HEK293 (cell line): ENCODE data around the gene PDHX.

Experiments used
- CTCF ChIA-PET: fragments of 350-600 bp; formaldehyde crosslinking; extraction: SDS; loops from one replicate; lab custom pipeline; 2021; ENCODE audit warnings: antibody characterized with exemption; lab: Yijun Ruan, JAX
- POLR2A ChIA-PET: fragments of 300-600 bp; formaldehyde crosslinking; extraction: SDS; loops from one replicate; lab custom pipeline; 2020; ENCODE audit warnings: antibody characterized with exemption, inconsistent platforms; lab: Yijun Ruan, JAX
- H3K27ac ChIP-seq: fragments of 200-500 bp; sonication (Bioruptor generic); 2 replicates; pipeline ENCODE4 v1.5.1; 2014; ENCODE audit warnings: low read depth, low read length, control low read depth, inconsistent platforms; ENCODE audit errors: extremely low read depth
- H3K36me3 ChIP-seq, 2 experiments: fragments of 200-500 bp in 1 of 2; sonication (Bioruptor generic) in 1 of 2; 1 replicate in 1 of 2; 2 replicates in 1 of 2; pipeline ENCODE4 v1.5.1; 2014 to 2017; ENCODE audit warnings: inconsistent platforms in 2 of 2, low read length in 2 of 2; ENCODE audit not compliant: control insufficient read depth in 2 of 2, insufficient read depth in 1 of 2
- H3K4me1 ChIP-seq: fragments of 200-500 bp; sonication (Bioruptor generic); 2 replicates; pipeline ENCODE4 v1.5.1; 2014; ENCODE audit warnings: mild to moderate bottlenecking, low read length, inconsistent platforms; ENCODE audit not compliant: control insufficient read depth, insufficient read depth
- H3K4me3 ChIP-seq: 2 replicates; pipeline ENCODE4 v1.5.1; 2011; ENCODE audit warnings: low read depth, mild to moderate bottlenecking, control low read depth, low read length, moderate library complexity
- H3K9me3 ChIP-seq: fragments of 200-500 bp; sonication (Bioruptor generic); 2 replicates; pipeline ENCODE4 v1.5.1; 2014; ENCODE audit warnings: low read depth, low read length, inconsistent platforms; ENCODE audit not compliant: control insufficient read depth, insufficient read depth
- GFI1B ChIP-seq: fragments of 450-650 bp; formaldehyde crosslinking; IDR thresholded peaks from 2 replicates; pipeline ENCODE4 v1.5.1; 2016; ENCODE audit warnings: missing biosample characterization, missing genetic modification characterization
- OSR2 ChIP-seq: fragments of 450-650 bp; formaldehyde crosslinking; IDR thresholded peaks from 2 replicates; pipeline ENCODE4 v1.5.1; 2016; ENCODE audit warnings: missing biosample characterization, missing genetic modification characterization
- OVOL3 ChIP-seq: fragments of 450-650 bp; formaldehyde crosslinking; IDR thresholded peaks from 2 replicates; pipeline ENCODE4 v1.5.1; 2016; ENCODE audit warnings: missing biosample characterization, missing genetic modification characterization
- SP2 ChIP-seq: fragments of 450-650 bp; formaldehyde crosslinking; IDR thresholded peaks from 2 replicates; pipeline ENCODE4 v1.5.1; 2016; ENCODE audit warnings: missing biosample characterization, missing genetic modification characterization
- SP3 ChIP-seq: fragments of 450-650 bp; formaldehyde crosslinking; IDR thresholded peaks from 2 replicates; pipeline ENCODE4 v1.5.1; 2016; ENCODE audit warnings: missing biosample characterization, missing genetic modification characterization
- YY1 ChIP-seq: fragments of 450-650 bp; formaldehyde crosslinking; IDR thresholded peaks from 2 replicates; pipeline ENCODE4 v1.5.1; 2018; ENCODE audit warnings: missing biosample characterization, missing genetic modification characterization
- ZBTB17 ChIP-seq: fragments of 450-650 bp; formaldehyde crosslinking; IDR thresholded peaks from 2 replicates; pipeline ENCODE4 v1.5.1; 2016; ENCODE audit warnings: missing biosample characterization, missing genetic modification characterization
- ZBTB20 ChIP-seq: fragments of 450-650 bp; formaldehyde crosslinking; IDR thresholded peaks from 2 replicates; pipeline ENCODE4 v1.5.1; 2016; ENCODE audit warnings: missing biosample characterization, missing genetic modification characterization
- ZFP37 ChIP-seq: fragments of 450-650 bp; formaldehyde crosslinking; IDR thresholded peaks from 2 replicates; pipeline ENCODE4 v1.5.1; 2016; ENCODE audit warnings: missing biosample characterization, missing genetic modification characterization
- ZIC2 ChIP-seq: fragments of 450-650 bp; formaldehyde crosslinking; IDR thresholded peaks from 2 replicates; pipeline ENCODE4 v1.5.1; 2016; ENCODE audit warnings: missing biosample characterization, missing genetic modification characterization
- ZNF146 ChIP-seq: fragments of 450-650 bp; formaldehyde crosslinking; IDR thresholded peaks from 2 replicates; pipeline ENCODE4 v1.5.1; 2016; ENCODE audit warnings: missing biosample characterization, missing genetic modification characterization
- ZNF184 ChIP-seq: fragments of 450-650 bp; IDR thresholded peaks from 2 replicates; pipeline ENCODE4 v1.5.1; 2018; ENCODE audit warnings: missing biosample characterization, mild to moderate bottlenecking, missing genetic modification characterization
- ZNF19 ChIP-seq: fragments of 450-650 bp; formaldehyde crosslinking; IDR thresholded peaks from 2 replicates; pipeline ENCODE4; 2016; ENCODE audit warnings: missing biosample characterization, missing genetic modification characterization, low read depth
- ZNF324 ChIP-seq: fragments of 450-650 bp; formaldehyde crosslinking; IDR thresholded peaks from 2 replicates; pipeline ENCODE4 v1.5.1; 2016; ENCODE audit warnings: missing biosample characterization, missing genetic modification characterization
- ZNF335 ChIP-seq: fragments of 450-650 bp; formaldehyde crosslinking; conservative IDR thresholded peaks from 2 replicates; pipeline ENCODE4 v1.5.1; 2016; ENCODE audit warnings: missing biosample characterization, missing genetic modification characterization
- ZNF433 ChIP-seq: fragments of 450-650 bp; formaldehyde crosslinking; IDR thresholded peaks from 2 replicates; pipeline ENCODE4 v1.5.1; 2016; ENCODE audit warnings: missing biosample characterization, missing genetic modification characterization, low read depth
- ZNF501 ChIP-seq: fragments of 450-650 bp; formaldehyde crosslinking; IDR thresholded peaks from 2 replicates; pipeline ENCODE4 v1.5.1; 2016; ENCODE audit warnings: missing biosample characterization, missing genetic modification characterization
- ZNF560 ChIP-seq: fragments of 450-650 bp; formaldehyde crosslinking; IDR thresholded peaks from 2 replicates; pipeline ENCODE4 v1.5.1; 2017; ENCODE audit warnings: missing biosample characterization, missing genetic modification characterization, borderline replicate concordance
- ZNF561 ChIP-seq: fragments of 450-650 bp; IDR thresholded peaks from 2 replicates; pipeline ENCODE4 v1.5.1; 2018; ENCODE audit warnings: missing biosample characterization, missing genetic modification characterization, borderline replicate concordance
- ZNF600 ChIP-seq: fragments of 450-650 bp; formaldehyde crosslinking; IDR thresholded peaks from 2 replicates; pipeline ENCODE4 v1.5.1; 2016; ENCODE audit warnings: missing biosample characterization, missing genetic modification characterization
- ZNF629 ChIP-seq: fragments of 450-650 bp; formaldehyde crosslinking; IDR thresholded peaks from 2 replicates; pipeline ENCODE4 v1.5.1; 2017; ENCODE audit warnings: missing biosample characterization, missing genetic modification characterization
- ZNF660 ChIP-seq: fragments of 450-650 bp; IDR thresholded peaks from 2 replicates; pipeline ENCODE4 v1.5.1; 2018; ENCODE audit warnings: missing biosample characterization, mild to moderate bottlenecking, missing genetic modification characterization
- ZNF670 ChIP-seq: fragments of 450-650 bp; formaldehyde crosslinking; IDR thresholded peaks from 2 replicates; pipeline ENCODE4 v1.5.1; 2016; ENCODE audit warnings: missing biosample characterization, missing genetic modification characterization, low read depth
- ZNF76 ChIP-seq: fragments of 450-650 bp; formaldehyde crosslinking; IDR thresholded peaks from 2 replicates; pipeline ENCODE4; 2016; ENCODE audit warnings: low read depth, missing biosample characterization, missing genetic modification characterization, borderline replicate concordance
- ZNF785 ChIP-seq: fragments of 450-650 bp; formaldehyde crosslinking; IDR thresholded peaks from 2 replicates; pipeline ENCODE4 v1.5.1; 2016; ENCODE audit warnings: missing biosample characterization, missing genetic modification characterization
- ZSCAN23 ChIP-seq: fragments of 450-650 bp; formaldehyde crosslinking; IDR thresholded peaks from 2 replicates; pipeline ENCODE4 v1.5.1; 2016; ENCODE audit warnings: missing biosample characterization, missing genetic modification characterization
- TF ChIP-seq, protein P1 (sequence below): fragments of 450-650 bp; IDR thresholded peaks from 2 replicates; pipeline ENCODE4 v1.5.1; 2018; ENCODE audit warnings: missing biosample characterization, mild to moderate bottlenecking, missing genetic modification characterization
- TF ChIP-seq, protein P2 (sequence below): fragments of 450-650 bp; formaldehyde crosslinking; IDR thresholded peaks from 2 replicates; pipeline ENCODE4 v1.5.1; 2016; ENCODE audit warnings: missing biosample characterization, missing genetic modification characterization

Gene PDHX

DNA sequence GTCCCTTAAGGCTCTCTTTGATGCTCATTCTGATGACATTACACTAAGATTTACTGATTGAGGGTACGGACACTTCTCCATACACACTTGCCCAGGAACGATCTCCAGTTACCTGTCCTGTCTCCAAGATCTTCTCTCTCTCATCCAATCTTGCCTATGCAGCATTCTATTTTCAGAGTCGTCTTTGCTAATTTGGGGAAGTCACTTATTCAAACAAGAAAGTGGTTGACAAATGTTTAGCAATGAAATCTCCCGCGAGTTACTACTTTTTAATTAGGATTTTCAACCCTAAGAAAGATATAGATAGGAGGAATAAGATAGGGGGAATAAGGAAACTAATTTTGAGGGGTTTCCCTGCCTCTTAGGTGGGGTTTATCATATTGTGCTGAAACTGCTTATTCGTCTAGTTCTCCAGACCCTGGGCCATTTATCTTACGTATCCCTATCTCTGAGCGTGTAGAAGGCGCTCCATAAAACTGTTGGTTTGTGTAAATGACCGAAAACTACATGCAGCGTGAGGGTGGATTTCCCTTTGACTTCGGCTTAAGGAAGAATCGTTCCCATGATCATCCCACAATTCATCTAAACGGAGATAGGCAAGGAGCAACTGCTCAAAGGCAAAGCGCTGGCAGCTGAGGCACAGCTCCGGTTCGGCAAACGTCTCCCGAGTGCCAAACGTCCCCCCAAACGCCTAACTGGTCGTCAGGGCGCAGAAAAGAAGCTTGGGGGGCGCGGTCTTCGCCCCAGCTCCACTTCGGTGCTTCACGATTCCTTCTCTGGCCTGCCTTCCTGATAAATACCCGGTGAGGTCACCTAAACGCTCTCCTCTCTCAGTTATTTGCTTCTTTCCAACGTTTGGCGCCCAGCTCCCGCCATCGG, 1.0 kb upstream of the PDHX start:
- H3K36me3 ChIP-seq: peaks cover 0 to 12% of the 10 kb centered on the region in 2 experiments; a peak in 1 of 3 replicates
- TF ChIP-seq ZBTB17 (peak; percentile 62), ZNF660 (no peak), SP3 (tag by site-specific recombination) (no peak), ZNF19 (tag by site-specific recombination) (no peak), ZNF561 (tag by site-specific recombination) (no peak), ZNF76 (peak; percentile 50; the same call in 1 of the 2 replicates)
- H3K4me3 ChIP-seq: peak overlapping the region; percentile 93
- no peaks in the 10 kb centered on the region for H3K4me1 ChIP-seq
- ChIA-PET POLR2A (interaction anchor here (0.6 to 1.2 kb wide), 4 partner anchors 10 to 167 kb away, joined by 3 to 5 read pairs (median 4); no protein-coding TSS in a partner anchor), CTCF (interaction anchor here (0.6 to 1.0 kb wide), 2 partner anchors 16 to 329 kb away, joined by 3 to 5 read pairs; no protein-coding TSS in a partner anchor)
- peak overlapping the region; percentile 86 for H3K27ac ChIP-seq
- no peaks in the 10 kb centered on the region for H3K9me3 ChIP-seq

DNA sequence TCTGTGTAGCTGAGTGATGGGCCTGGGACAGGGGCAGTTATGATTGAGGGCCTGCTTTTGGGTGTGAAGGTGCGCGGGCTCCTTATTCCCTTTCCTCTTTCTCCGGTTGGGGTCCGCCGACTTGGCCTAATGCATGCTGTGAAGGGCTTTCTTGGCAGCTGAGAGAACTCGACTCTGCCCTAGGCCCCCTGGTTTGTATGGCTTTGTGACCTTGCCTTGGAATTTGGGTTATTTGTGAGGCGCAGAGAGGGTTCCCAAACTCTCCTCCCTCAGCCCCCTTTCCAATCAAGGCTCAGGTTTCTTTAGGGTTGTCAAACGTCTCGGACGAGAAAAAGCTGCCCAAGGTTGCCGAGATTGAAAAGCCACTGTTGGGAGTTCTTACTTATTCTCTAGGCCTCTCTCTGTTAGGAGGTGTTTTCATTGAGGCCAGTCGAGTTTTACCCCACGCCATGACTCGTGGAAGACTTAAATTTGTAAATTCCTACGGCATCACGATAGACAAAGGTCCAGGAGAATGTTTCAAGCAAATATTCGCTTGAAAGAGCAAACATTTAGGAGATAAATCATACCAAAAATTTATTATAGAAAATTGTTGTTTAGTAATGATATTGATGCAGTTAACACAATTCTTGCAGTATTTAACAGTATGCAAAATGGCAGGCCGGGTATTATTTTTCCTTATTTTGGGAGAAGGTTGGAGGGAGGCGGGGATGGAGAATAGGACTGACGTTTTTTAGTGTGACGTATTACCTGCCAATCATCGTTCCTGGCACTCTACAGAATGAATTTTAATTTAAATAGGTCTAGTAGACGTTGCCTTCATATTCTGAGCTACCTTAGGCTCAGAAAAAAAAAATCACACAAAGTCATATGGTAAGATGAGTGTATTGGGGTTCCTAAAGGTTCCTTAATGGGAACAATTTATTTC, 689 bp downstream of the PDHX start:
- ChIA-PET CTCF (interaction anchor here (0.9 to 1.5 kb wide), 2 partner anchors 10 to 331 kb away, joined by 3 to 4 read pairs; no protein-coding TSS in a partner anchor), POLR2A (no interaction called here)
- H3K27ac ChIP-seq: peak overlapping the region; percentile 76

More for the DNA sequence above, 689 bp downstream of the PDHX start:
- H3K9me3 ChIP-seq: no peaks in the 10 kb centered on the region
- H3K4me3 ChIP-seq: peak overlapping the region; percentile 93
- peaks cover 0 to 12% of the 10 kb centered on the region in 2 experiments; a peak in 1 of 3 replicates for H3K36me3 ChIP-seq
- no peaks in the 10 kb centered on the region for H3K4me1 ChIP-seq
- TF ChIP-seq ZFP37 (tag by site-specific recombination) (0 out of 2 replicates have a peak, but pooled peaks have one; percentile 4), OSR2 (tag by site-specific recombination) (no peak), ZIC2 (tag by site-specific recombination) (no peak), ZNF184 (tag by site-specific recombination) (no peak), GFI1B (no peak), ZNF335 (tag by site-specific recombination) (peak; percentile 2; the same call in 1 of the 2 replicates), ZNF324 (no peak), ZSCAN23 (tag by site-specific recombination) (no peak), ZBTB20 (0 out of 2 replicates have a peak, but pooled peaks have one; percentile 5), ZNF785 (tag by site-specific recombination) (no peak), ZNF670 (tag by site-specific recombination) (no peak), ZNF600 (tag by site-specific recombination) (peak; percentile 17; the same call in 1 of the 2 replicates), ZNF560 (tag by site-specific recombination) (no peak), ZNF146 (tag by site-specific recombination) (no peak), YY1 (tag by site-specific recombination) (peak; percentile 18; the same call in 1 of the 2 replicates), ZNF629 (tag by site-specific recombination) (peak; percentile 24; the same call in 1 of the 2 replicates), ZNF433 (no peak), ZNF501 (tag by site-specific recombination) (0 out of 2 replicates have a peak, but pooled peaks have one; percentile 4), SP2 (tag by site-specific recombination) (peak; percentile 26; the same call in 1 of the 2 replicates), OVOL3 (tag by site-specific recombination) (no peak)
- TF ChIP-seq, protein P1, sequence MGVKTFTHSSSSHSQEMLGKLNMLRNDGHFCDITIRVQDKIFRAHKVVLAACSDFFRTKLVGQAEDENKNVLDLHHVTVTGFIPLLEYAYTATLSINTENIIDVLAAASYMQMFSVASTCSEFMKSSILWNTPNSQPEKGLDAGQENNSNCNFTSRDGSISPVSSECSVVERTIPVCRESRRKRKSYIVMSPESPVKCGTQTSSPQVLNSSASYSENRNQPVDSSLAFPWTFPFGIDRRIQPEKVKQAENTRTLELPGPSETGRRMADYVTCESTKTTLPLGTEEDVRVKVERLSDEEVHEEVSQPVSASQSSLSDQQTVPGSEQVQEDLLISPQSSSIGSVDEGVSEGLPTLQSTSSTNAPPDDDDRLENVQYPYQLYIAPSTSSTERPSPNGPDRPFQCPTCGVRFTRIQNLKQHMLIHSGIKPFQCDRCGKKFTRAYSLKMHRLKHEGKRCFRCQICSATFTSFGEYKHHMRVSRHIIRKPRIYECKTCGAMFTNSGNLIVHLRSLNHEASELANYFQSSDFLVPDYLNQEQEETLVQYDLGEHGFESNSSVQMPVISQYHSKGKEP (tag by site-specific recombination): no peak
- TF ChIP-seq, protein P2, sequence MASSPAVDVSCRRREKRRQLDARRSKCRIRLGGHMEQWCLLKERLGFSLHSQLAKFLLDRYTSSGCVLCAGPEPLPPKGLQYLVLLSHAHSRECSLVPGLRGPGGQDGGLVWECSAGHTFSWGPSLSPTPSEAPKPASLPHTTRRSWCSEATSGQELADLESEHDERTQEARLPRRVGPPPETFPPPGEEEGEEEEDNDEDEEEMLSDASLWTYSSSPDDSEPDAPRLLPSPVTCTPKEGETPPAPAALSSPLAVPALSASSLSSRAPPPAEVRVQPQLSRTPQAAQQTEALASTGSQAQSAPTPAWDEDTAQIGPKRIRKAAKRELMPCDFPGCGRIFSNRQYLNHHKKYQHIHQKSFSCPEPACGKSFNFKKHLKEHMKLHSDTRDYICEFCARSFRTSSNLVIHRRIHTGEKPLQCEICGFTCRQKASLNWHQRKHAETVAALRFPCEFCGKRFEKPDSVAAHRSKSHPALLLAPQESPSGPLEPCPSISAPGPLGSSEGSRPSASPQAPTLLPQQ (tag by site-specific recombination): 0 out of 2 replicates have a peak, but pooled peaks have one; percentile 0
